Activated T-cell treated with anti-CD3 and anti-CD28 coated beads, Interleukin-2, amount 50 U/mL, for 24 hours (primary cell): Measurements from ENCODE around the gene PANK3.

Experiments used
- DNase-seq: peaks from one replicate; pipeline ENCODE4 v3.0.0-alpha.2; 2020
- H3K27ac Mint-ChIP-seq: 2 replicates; pipeline ENCODE4 v1.8.0; 2020; ENCODE audit warnings: mild to moderate bottlenecking, mixed read lengths
- H3K27me3 Mint-ChIP-seq: 2 replicates; pipeline ENCODE4 v1.8.0; 2020; ENCODE audit warnings: mixed read lengths
- H3K36me3 Mint-ChIP-seq: 2 replicates; pipeline ENCODE4 v1.8.0; 2020; ENCODE audit warnings: low read depth, mixed read lengths
- H3K4me1 Mint-ChIP-seq: 2 replicates; pipeline ENCODE4 v1.8.0; 2020; ENCODE audit warnings: low read depth, mixed read lengths
- H3K4me3 Mint-ChIP-seq: 2 replicates; pipeline ENCODE4 v1.8.0; 2020; ENCODE audit warnings: mild to moderate bottlenecking, moderate library complexity, mixed read lengths
- H3K9me3 Mint-ChIP-seq: 2 replicates; pipeline ENCODE4 v1.8.0; 2020; ENCODE audit warnings: mixed read lengths

The PANK3 gene

GRCh38 chr5:168502563-168503237 lies 76.5 kb downstream of the PANK3 start:
- Mint-ChIP-seq H3K27ac (no peak overlapping the region), H3K36me3 (peaks cover 81% of the 10 kb centered on the region), H3K4me3 (no peak overlapping the region), H3K27me3 (no peaks in the 10 kb centered on the region), H3K4me1 (no peaks in the 10 kb centered on the region), H3K9me3 (no peaks in the 10 kb centered on the region)
- DNase-seq = no peak
